Right lobe of liver (tissue), 4 donors: Measurements from ENCODE around the gene MTFMT.

Experiments used
- CTCF ChIP-seq, 4 donors: fragments of 200-600 bp in 3 of 4; fragments of 450-650 bp in 1 of 4; IDR thresholded peaks; one replicate each; pipeline versions ENCODE4 v1.5.1 to v1.8.0; 2016 to 2022; ENCODE audit warnings: antibody characterized with exemption in 4 of 4, mild to moderate bottlenecking in 2 of 4
- POLR2A ChIP-seq: fragments of 450-650 bp; IDR thresholded peaks from one replicate; pipeline ENCODE4 v1.6.1; 2017; ENCODE audit warnings: antibody characterized with exemption, mild to moderate bottlenecking
- donor health status: DM: no; HTN: no; CAD: no.
- donor health status: DM: no; HTN: no; CAD: no.
- donor health status: DM: no; HTN: yes; CAD: no.

GRCh38 chr15:65059931-65060596, 30.6 kb upstream of the MTFMT start:
- no peak for TF ChIP-seq CTCF (IDR thresholded peaks at IDR 0.05)
- TF ChIP-seq POLR2A: no peak
